HCT116 (cell line): ENCODE measurements around the gene THUMPD2. TPM values are rescaled to one million over a fixed set of nuclear protein-coding genes. Genes with fewer than 3 reads are reported as not detected.

Source experiments
- ATAC-seq: fragments of 200-7000 bp; cut with Tn5 transposase; 2 replicates; pipeline ENCODE4 v1.9.1; 2020; ENCODE audit warnings: mild to moderate bottlenecking, moderate library complexity
- BruUV-seq: library from RNA; stranded (reverse); fragments of 400-500 nt; replicated peaks from 2 replicates; lab custom pipeline; 2021; lab: Mats Ljungman, UMichigan
- CTCF ChIA-PET: fragments of 300-600 bp; sonication (Branson Sonifier 250); formaldehyde crosslinking; loops from one replicate; lab custom pipeline; 2021; ENCODE audit warnings: antibody characterized with exemption; lab: Charles Lee
- POLR2A ChIA-PET: fragments of 300-600, 350-600 bp; sonication (Branson Sonifier 250); formaldehyde crosslinking; loops from one replicate; lab custom pipeline; 2021; ENCODE audit warnings: antibody characterized with exemption; lab: Charles Lee
- RAD21 ChIA-PET, 2 experiments: fragments of 300-600 bp; sonication (Branson Sonifier 250); formaldehyde crosslinking; loops; one replicate each; lab custom pipeline; 2023; ENCODE audit warnings: low total read pairs in 2 of 2; ENCODE audit not compliant: uncharacterized antibody in 2 of 2, unreplicated experiment in 2 of 2, low non-redundant PET in 1 of 2; lab: Charles Lee
- DNase-seq: peaks from one replicate; pipeline ENCODE4 v3.0.0-alpha.2; 2010; ENCODE audit warnings: low read depth, low spot score
- H2AFZ ChIP-seq: fragments of 200-600 bp; shearing (Covaris generic), sonication (generic); 2 replicates; pipeline ENCODE4 v1.6.1; 2017; ENCODE audit warnings: low read depth, mixed run types, mixed read lengths, antibody characterized with exemption, low read length; ENCODE audit not compliant: poor library complexity, severe bottlenecking
- H3K27ac ChIP-seq: 2 replicates; pipeline ENCODE4 v1.5.1; 2012; ENCODE audit warnings: low read depth, low read length
- H3K27me3 ChIP-seq: fragments of 200-600 bp; sonication (generic); 2 replicates; pipeline ENCODE4 v1.6.1; 2016; ENCODE audit warnings: mixed run types, low read length, mixed read lengths; ENCODE audit not compliant: insufficient read depth
- H3K36me3 ChIP-seq, 2 experiments: fragments of 200-500 bp in 1 of 2; fragments of 200-600 bp in 1 of 2; sonication (Bioruptor generic) in 1 of 2; sonication (generic) in 1 of 2; 2 replicates each; pipeline versions ENCODE4 v1.5.1 to v1.6.1; 2014 to 2016; ENCODE audit warnings: low read length in 2 of 2, inconsistent platforms in 1 of 2, mixed read lengths in 1 of 2, mixed run types in 1 of 2; ENCODE audit not compliant: insufficient read depth in 2 of 2, control insufficient read depth in 1 of 2
- H3K4me1 ChIP-seq, 2 experiments: fragments of 200-600 bp in 1 of 2; sonication (generic) in 1 of 2; 2 replicates each; pipeline versions ENCODE4 v1.5.1 to v1.6.1; 2012 to 2017; ENCODE audit warnings: low read length in 2 of 2, inconsistent platforms in 1 of 2, mild to moderate bottlenecking in 1 of 2, mixed read lengths in 1 of 2, mixed run types in 1 of 2, moderate library complexity in 1 of 2; ENCODE audit not compliant: insufficient read depth in 2 of 2, control insufficient read depth in 1 of 2
- H3K4me2 ChIP-seq: fragments of 200-600 bp; sonication (generic); 2 replicates; pipeline ENCODE4 v1.6.1; 2017; ENCODE audit warnings: mixed run types, low read length, mixed read lengths
- H3K4me3 ChIP-seq, 2 experiments: fragments of 200-600 bp in 1 of 2; sonication (generic) in 1 of 2; replicated peaks in 1 of 2; 2 replicates each; pipeline ENCODE4 v1.5.1; 2011 to 2016; ENCODE audit warnings: low read length in 2 of 2, control low read depth in 1 of 2, low read depth in 1 of 2, mild to moderate bottlenecking in 1 of 2, mixed read lengths in 1 of 2, mixed run types in 1 of 2
- H3K79me2 ChIP-seq: fragments of 200-600 bp; sonication (generic); 2 replicates; pipeline ENCODE4 v1.6.1; 2017; ENCODE audit warnings: mild to moderate bottlenecking, mixed run types, low read length, moderate library complexity, mixed read lengths; ENCODE audit not compliant: insufficient read depth
- H3K9ac ChIP-seq: fragments of 200-600 bp; sonication (generic); 2 replicates; pipeline ENCODE4 v1.6.1; 2016; ENCODE audit warnings: low read length, mixed read lengths
- H3K9me2 ChIP-seq: fragments of 200-600 bp; sonication (generic), shearing (Covaris generic); 2 replicates; pipeline ENCODE4 v1.6.1; 2017; ENCODE audit warnings: mixed run types, mild to moderate bottlenecking, moderate library complexity; ENCODE audit not compliant: insufficient read depth
- H3K9me3 ChIP-seq, 2 experiments: fragments of 200-500 bp in 1 of 2; fragments of 200-600 bp in 1 of 2; sonication (Bioruptor generic) in 1 of 2; sonication (generic) in 1 of 2; 2 replicates each; pipeline ENCODE4 v1.6.1; 2014 to 2017; ENCODE audit warnings: low read length in 2 of 2, mixed read lengths in 2 of 2, inconsistent platforms in 1 of 2, low read depth in 1 of 2, mild to moderate bottlenecking in 1 of 2, mixed run types in 1 of 2, moderate library complexity in 1 of 2; ENCODE audit not compliant: control insufficient read depth in 1 of 2, insufficient read depth in 1 of 2
- H4K20me1 ChIP-seq: fragments of 200-600 bp; sonication (generic), shearing (Covaris generic); 2 replicates; pipeline ENCODE4 v1.6.1; 2017; ENCODE audit warnings: mixed run types, mild to moderate bottlenecking, moderate library complexity; ENCODE audit not compliant: insufficient read depth
- CBX3 ChIP-seq: IDR thresholded peaks from 2 replicates; pipeline ENCODE4 v1.6.1; 2012; ENCODE audit warnings: low read depth
- CEBPB ChIP-seq: IDR thresholded peaks from 2 replicates; pipeline ENCODE4 v1.6.1; 2012; ENCODE audit warnings: low read depth
- EGR1 ChIP-seq: IDR thresholded peaks from 2 replicates; pipeline ENCODE4 v1.6.1; 2012; ENCODE audit warnings: low read depth
- EZH2phosphoT487 ChIP-seq: fragments of 200-600 bp; IDR thresholded peaks from 2 replicates; pipeline ENCODE4 v1.6.1; 2018; ENCODE audit warnings: antibody characterized with exemption, borderline replicate concordance
- FOSL1 ChIP-seq: IDR thresholded peaks from 2 replicates; pipeline ENCODE4 v1.6.1; 2012; ENCODE audit warnings: low read depth
- JUND ChIP-seq: IDR thresholded peaks from 2 replicates; pipeline ENCODE4 v1.6.1; 2012
- POLR2AphosphoS5 ChIP-seq: IDR thresholded peaks from 2 replicates; pipeline ENCODE4 v1.6.1; 2011; ENCODE audit warnings: mild to moderate bottlenecking, low read depth, low read length, moderate library complexity
- RAD21 ChIP-seq: IDR thresholded peaks from 2 replicates; pipeline ENCODE4 v1.6.1; 2012; ENCODE audit warnings: low read depth, mild to moderate bottlenecking
- SP1 ChIP-seq: IDR thresholded peaks from 2 replicates; pipeline ENCODE4 v1.6.1; 2012; ENCODE audit warnings: low read depth
- SRF ChIP-seq: IDR thresholded peaks from 2 replicates; pipeline ENCODE4 v1.6.1; 2012; ENCODE audit warnings: low read depth
- TCF7L2 ChIP-seq: IDR thresholded peaks from 2 replicates; pipeline ENCODE4 v1.7.0; 2011; ENCODE audit warnings: borderline replicate concordance, inconsistent platforms; ENCODE audit not compliant: insufficient read depth, insufficient read length; ENCODE audit errors: extremely low read depth
- YY1 ChIP-seq: IDR thresholded peaks from 2 replicates; pipeline ENCODE4 v1.6.1; 2011; ENCODE audit warnings: low read length, low read depth, moderate library complexity, mild to moderate bottlenecking; ENCODE audit not compliant: insufficient replicate concordance; ENCODE audit errors: extremely low read depth
- ZNF274 ChIP-seq: fragments of 200-500 bp; sonication (Bioruptor generic); IDR thresholded peaks from 2 replicates; pipeline ENCODE4 v1.6.1; 2014; ENCODE audit warnings: mild to moderate bottlenecking, low read depth, low read length, inconsistent platforms
- intact Hi-C: fragments of 100-400 bp; cut with micrococcal nuclease; formaldehyde crosslinking; loops from 2 replicates; pipeline ENCODE4 v1.10.0; 2022
- total RNA-seq: library from RNA; stranded (reverse); gene quantifications from one replicate; pipeline ENCODE4 v1.2.1, GENCODE V29; 2021; ENCODE audit not compliant: unreplicated experiment
- TF ChIP-seq, protein P1 (sequence below): IDR thresholded peaks from 2 replicates; pipeline ENCODE4 v1.6.1; 2012

The THUMPD2 gene
- total RNA-seq, 1 experiment from 2014 or later = 15.8 TPM

DNA sequence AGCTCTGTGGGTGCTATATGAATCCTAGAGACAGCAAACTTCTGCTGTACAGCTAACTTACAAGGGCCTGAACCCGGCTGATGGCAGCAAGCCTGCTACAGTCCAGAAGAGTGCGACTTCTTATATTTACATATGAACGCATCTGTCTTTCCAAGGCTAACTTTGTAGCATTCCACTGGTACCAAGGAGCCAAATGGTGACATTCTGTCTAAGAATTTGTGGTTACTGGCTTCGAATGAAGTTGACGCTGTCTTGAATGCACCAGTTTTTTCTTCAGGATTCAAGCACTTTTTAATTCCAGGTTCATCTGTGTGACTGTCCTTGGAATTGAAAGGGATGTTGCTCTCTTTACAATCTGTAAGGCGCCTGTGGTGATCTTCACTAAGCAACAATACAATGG is 42.4 kb downstream of the THUMPD2 start:
- H4K20me1 ChIP-seq = peaks cover 8% of the 10 kb centered on the region; the same call in 1 of the 2 replicates
- H3K27me3 ChIP-seq = no peaks in the 10 kb centered on the region
- no peaks in the 10 kb centered on the region for H3K9me3 ChIP-seq
- no peaks in the 10 kb centered on the region for H3K4me1 ChIP-seq
- ATAC-seq = no peak
- no peak overlapping the region for H3K4me3 ChIP-seq
- H3K79me2 ChIP-seq = peaks cover 31% of the 10 kb centered on the region
- CTCF ChIA-PET = no interaction called here
- no peak overlapping the region for H3K4me2 ChIP-seq
- no peak overlapping the region for H3K9ac ChIP-seq
- H3K9me2 ChIP-seq = no peaks in the 10 kb centered on the region
- H3K36me3 ChIP-seq = peaks cover 18 to 40% of the 10 kb centered on the region in 2 experiments; a peak in 3 of 4 replicates
- intact Hi-C loops = no loop called here
- no TSS peak for BruUV-seq
- no peak overlapping the region for H2AFZ ChIP-seq
- RAD21 ChIA-PET = no interaction called here
- H3K27ac ChIP-seq = no peak overlapping the region
- POLR2A ChIA-PET = no interaction called here
- DNase-seq = no peak
- TF ChIP-seq CBX3 (no peak), CEBPB (no peak), SRF (no peak), EGR1 (no peak), RAD21 (no peak), FOSL1 (no peak), ZNF274 (no peak), EZH2phosphoT487 (no peak), JUND (no peak), SP1 (no peak), POLR2AphosphoS5 (no peak)
- TF ChIP-seq, protein P1, sequence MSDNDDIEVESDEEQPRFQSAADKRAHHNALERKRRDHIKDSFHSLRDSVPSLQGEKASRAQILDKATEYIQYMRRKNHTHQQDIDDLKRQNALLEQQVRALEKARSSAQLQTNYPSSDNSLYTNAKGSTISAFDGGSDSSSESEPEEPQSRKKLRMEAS = no peak

DNA sequence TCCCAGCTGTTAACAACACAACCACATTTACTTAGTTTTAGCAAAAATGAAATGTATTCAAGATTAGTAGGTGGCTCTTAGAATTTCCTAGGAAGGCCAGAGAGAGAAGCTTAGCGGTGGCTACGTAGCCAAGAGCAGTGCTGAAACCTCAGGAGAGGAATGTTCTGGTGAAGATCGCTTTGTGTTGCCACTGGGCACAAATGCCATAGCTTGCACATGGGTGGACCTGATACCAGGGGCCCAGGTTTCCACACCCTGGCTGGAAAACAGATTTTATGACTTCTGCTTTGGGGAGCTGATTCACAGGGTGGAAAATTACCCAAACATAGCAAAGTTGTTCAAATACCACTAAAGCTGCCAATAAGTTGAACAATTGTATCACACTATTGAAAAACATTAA is 43.4 kb downstream of the THUMPD2 start:
- Histone ChIP-seq H3K9ac (no peak overlapping the region), H4K20me1 (peaks cover 8% of the 10 kb centered on the region; the same call in 1 of the 2 replicates), H3K9me3 (no peaks in the 10 kb centered on the region), H3K4me3 (no peak overlapping the region), H2AFZ (no peak overlapping the region), H3K27me3 (no peaks in the 10 kb centered on the region), H3K4me1 (no peaks in the 10 kb centered on the region), H3K4me2 (no peak overlapping the region), H3K79me2 (peaks cover 31% of the 10 kb centered on the region), H3K27ac (no peak overlapping the region), H3K36me3 (peaks cover 18 to 33% of the 10 kb centered on the region in 2 experiments; a peak in 3 of 4 replicates), H3K9me2 (no peaks in the 10 kb centered on the region)
- no TSS peak for BruUV-seq
- RAD21 ChIA-PET = no interaction called here
- CTCF ChIA-PET = no interaction called here
- no peak for DNase-seq
- ATAC-seq = no peak
- POLR2A ChIA-PET = no interaction called here
- intact Hi-C loops = no loop called here
- TF ChIP-seq TCF7L2 (no peak), EZH2phosphoT487 (no peak), EGR1 (no peak), RAD21 (no peak), POLR2AphosphoS5 (no peak), YY1 (no peak)
- TF ChIP-seq, all 23 proteins: peak for 0
